Measurements from ENCODE around the gene AGAP1.

The AGAP1 gene

GRCh38 chr2:235679471-235679870, 185.6 kb downstream of the AGAP1 start:
- no peak for DNase-seq

DNA sequence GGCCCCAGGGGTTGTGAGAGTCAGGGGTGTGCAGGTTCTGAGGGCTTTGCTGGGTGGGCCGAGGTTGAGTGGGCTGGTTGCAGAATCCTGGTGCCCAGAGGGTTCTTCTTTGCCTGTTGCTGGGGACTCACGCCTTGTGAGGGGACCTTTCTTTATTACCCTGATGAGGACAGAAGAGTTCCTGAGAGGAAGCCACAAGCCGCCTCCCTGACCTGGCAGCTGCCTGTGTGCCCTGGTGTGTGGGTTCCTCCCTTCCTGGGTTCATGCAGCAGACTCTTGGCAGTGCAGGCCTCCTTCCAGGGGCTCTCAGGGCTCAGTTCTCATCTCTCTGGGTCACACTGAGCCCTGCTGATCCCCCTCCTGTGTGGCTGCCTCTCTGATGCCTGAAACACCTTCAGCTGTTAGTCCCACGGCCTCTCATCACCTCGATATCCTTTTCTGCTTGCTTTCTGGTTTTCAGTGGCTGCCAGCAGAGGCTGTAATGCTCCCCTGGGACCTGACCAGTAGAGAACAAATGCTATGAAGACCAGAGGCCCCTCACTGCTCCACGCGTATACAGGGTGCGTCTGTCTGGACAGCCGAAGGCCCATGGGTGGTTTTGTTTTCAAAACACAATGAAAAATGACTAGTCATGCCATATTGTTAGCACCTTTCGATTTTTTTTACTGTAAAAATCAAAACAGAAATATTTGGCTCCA, 191.3 kb downstream of the AGAP1 start:
- no peak for DNase-seq

DNA sequence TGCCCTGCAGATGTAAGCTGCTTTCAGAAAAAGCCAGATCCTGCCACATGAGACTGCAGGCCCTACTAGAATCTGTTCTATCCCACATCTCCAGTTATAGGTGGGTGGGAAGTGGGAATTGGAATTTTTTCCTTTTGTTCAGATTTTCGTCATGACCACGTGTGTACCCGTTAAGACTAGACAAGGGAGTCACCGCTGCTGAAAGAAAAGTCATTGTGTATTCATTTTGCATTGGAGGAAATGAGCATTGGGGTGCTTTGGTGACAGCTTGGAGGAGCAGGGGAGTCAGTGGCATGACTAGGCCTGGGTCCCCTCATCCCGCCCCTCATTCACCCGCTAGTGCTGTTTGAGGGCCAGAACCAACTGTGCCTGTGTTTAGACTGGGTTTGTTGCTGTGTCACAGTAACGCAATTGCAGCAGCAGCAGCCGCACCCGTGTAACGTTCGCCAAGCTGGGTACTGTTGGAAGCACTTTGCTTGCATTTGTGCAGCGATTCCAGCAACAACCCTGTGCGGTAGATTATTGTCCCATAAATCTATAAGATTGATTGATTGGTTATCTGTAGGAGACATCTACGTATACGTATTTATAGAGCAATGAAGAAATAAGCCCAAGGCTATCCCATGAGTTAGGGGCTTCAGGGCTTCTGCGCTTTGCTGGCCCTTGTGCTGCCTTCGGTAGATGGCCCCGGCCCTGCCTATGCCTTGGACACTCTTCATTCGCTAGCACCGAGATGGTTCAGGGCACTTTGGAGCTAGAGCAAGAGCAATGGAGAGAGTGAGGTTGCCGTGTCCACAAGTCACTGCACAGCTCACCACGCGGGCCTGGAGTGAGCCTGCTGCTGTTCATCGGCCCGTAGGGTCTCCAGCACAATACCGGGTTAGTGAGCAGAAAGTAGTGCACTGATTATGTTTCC, 194.9 kb downstream of the AGAP1 start:
- DNase-seq, result peak in 7 of 56 donors; percentile 9 to 40 (median 25)

- DNase-seq, result peak in 12 of 56 donors; percentile 18 to 67 (median 32)
Observed at GRCh38 chr2:235689427-235689853, 195.6 kb downstream of the AGAP1 start.

DNA sequence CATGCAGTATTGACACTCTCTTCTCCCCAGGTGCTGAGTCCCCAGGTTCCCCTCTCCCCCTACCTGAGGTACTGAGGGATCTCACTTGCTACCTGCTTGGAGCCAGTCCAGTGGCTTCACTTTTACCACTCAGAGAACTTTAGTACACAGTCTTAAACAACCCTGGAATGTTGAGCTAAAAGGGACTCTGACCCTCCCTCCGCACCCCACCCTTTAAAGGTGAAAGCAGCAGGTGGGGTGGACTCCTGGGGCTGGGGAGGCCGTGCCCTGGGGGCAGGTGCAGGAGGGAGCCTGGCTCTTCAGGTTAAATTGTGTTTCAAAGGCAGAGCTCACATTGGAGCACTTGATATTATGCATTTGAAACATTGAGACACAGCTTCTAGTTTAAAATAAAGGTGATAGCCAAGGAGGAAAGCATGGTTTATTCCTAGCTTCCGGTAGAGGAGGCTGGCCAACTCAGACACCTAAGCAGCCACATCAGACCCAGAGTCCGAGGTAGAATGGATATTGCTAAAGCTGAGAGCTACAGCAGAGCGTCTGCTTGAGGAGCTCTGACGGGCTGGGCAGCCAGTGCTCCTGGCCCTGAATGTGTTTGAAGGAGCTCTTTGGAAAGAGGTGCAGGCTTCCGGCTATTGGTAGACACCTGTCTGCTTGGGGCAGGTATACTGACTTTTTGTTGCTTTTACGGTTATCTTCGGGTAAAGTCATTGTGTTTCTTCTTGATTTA, 196.4 kb downstream of the AGAP1 start:
- DNase-seq, result no peak

- DNase-seq, result no peak
Observed at GRCh38 chr2:235690809-235691450, 197.1 kb downstream of the AGAP1 start.

GRCh38 chr2:235692076-235692475, 198.2 kb downstream of the AGAP1 start:
- DNase-seq, result no peak

GRCh38 chr2:235692671-235693171, 198.9 kb downstream of the AGAP1 start:
- DNase-seq, result no peak

DNA sequence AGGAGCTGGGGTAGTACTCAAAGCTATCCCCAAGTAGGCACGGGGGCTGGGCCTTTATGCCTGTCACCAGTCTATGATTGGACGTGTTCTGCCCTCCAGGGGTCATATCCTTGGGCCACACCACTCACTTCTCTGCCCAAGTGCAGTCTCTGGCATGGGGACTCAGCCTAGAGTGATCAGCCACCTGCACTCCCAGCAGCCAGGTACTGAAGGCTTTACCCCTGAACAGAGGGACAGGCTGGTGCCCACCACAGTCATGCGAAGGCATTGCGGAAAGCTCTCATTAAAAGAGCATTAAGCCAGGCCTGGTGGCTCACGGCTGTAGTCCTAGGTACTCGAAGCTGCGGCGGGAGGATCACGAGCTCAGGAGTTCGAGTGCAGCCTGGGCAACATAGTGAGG, 199.4 kb downstream of the AGAP1 start:
- no peak for DNase-seq

DNA sequence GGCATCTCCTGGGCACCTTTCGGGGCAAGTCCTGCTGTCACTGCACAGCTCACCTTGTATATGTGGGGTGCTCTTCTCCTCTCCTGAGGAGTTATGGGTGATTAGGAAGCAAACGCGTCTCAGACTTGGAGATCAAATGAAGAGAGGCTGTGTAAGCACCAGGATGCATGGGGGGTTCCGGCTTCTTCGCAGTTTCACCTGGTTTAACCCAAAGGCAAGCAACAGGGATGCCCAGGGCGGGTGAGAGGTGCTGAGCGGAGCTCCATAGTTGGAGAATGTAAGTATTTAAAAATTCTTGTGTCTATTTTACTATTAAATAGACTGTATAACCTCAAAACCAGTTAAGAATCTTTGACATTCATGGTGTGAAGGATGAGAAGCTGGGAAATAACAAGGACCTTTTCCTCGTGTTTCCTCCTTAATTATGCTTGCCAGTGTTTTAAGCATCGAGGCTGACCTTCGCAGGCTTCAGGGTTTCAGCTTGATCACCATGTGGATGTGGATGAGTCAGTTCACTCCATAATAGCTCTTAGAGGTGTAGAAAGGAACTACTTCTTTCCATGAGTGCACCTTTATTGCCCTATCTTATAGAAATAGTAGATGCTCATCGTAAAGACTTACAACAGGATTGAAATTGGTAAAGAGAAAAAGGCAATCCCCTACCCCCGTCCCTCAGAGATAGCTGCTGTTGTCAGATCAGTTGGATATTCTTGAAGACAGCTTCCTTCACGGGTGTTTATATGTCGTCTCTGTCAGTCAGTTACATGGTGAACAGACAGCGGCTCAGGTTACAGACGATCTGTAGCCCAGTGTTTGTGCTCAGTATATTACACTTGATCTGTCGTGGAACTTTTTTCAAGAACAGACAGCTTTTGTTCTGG, 201.1 kb downstream of the AGAP1 start:
- no peak for DNase-seq

GRCh38 chr2:235695602-235695895, 201.7 kb downstream of the AGAP1 start:
- no peak for DNase-seq

GRCh38 chr2:235697041-235697440, 203.2 kb downstream of the AGAP1 start:
- DNase-seq, result no peak

DNA sequence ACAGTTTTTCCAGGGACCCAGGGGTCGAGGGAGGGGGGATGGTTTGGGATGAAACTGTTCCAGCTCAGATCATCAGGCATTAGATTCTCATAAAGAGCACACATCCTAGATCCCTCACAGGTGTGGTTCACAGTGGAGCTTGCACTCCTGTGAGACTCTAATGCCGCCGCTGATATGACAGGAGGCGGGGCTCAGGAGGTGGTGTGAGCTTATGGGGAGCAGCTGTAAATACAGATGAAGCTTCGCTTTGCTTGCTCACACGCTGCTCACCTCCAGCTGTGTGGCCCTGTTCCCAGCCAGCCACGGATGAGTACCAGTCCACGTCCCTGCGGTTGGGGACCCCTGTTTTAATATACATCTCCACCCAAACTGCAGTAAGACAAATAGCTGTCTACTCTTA, 204.2 kb downstream of the AGAP1 start:
- no peak for DNase-seq

DNA sequence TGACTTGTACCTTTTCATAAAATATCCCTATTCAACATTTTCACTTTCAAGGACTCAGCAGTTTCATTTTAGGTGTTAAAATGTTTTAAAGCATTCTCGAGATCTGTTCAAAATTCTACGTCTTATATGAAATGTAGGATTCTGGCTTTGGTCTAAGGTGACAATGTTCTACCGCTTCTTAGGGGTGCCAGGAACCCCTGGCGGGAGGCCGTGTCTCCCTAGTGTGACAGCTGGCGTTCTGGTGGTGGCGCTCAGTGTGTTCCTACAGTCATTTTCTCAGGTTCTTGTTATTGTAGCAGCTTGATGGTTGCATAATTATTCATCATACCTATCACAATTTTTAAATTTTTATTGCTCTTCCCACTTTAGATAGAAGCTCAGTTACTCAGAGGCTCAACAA, 204.6 kb downstream of the AGAP1 start:
- peak in 1 of 56 donors; percentile 9 for DNase-seq

GRCh38 chr2:235699576-235699975, 205.7 kb downstream of the AGAP1 start:
- DNase-seq, result no peak

DNA sequence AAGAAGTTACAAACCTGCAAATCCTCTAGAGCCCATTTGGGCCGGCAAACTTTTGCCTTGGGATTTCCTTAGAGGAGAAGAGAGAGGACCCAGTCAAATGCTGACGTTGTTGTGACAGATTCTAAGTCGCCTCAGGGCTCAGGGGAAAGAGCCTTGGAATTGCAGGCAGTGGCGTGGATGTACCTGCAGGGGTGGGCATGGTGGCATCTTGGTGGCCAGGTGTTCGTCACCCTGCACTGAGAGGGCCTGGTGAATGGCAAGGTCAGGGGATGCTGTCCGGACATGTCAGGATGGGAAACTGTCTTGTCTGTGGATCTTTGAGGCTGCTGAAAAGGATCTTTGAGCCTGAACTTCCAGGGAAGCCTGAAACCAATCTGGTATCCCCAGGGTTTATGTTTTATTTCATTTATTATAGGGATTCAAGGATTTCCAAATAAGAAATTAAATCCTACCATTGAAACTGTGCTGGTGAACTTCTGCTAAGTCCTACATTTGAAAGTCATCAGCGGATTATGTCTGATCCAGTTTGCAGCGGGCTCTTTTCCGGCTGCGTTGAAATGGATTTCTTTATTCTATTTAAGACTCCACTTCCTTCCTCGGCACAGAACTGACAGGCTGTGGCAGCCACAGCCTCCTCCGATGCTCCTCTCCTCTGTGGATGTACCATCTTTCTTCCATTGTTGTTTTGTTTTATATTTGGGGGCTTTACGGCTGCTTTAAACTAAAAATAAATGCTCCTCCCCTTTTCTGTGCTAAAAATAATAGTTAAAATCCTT, 207.6 kb downstream of the AGAP1 start:
- no peak for DNase-seq

GRCh38 chr2:235702186-235702585, 208.3 kb downstream of the AGAP1 start:
- DNase-seq, result no peak

DNA sequence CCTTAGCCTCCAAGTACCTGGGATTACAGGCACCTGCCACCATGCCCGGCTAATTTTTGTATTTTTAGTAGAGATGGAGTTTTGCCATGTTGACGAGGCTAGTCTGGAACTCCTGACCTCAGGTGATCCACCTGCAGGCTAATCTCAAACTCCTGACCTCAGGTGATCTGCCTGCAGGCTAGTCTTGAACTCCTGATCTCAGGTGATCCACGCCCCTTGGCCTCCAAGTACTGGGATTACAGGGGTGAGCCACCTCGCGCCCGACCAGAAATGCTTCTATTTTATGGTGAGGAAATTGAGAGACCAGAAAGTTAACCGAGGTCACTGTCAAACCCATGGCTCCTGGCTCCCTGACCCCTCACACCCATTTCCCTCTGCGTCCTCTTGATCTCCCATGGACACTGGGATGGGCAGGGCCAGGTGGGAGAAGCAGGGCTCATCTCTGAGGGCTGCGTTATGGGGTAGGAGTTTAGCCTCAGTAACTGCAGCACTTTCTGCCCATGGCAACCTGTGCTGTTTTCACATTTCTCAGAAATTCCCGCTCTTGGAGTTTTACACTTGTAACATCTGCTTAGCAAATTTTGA, 210.0 kb downstream of the AGAP1 start:
- DNase-seq, result no peak

DNA sequence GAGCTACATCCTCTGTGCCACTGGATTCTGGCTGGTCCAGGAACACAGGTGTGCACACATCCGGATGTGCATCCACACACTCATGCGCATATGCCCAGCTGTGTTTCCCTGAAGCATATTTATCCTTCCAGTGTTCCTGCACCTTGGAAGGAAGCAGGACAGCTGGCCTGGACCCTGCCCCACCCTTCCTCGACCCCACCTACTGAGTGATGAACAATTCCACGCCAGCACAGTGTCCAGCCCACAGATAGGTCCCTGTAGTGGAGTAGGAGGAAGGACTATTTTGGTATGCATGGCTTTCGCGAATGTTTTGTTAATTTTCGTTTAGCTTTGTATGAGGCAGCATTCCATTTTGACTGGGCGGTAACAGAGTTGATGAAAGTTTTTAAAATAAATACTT, 211.5 kb downstream of the AGAP1 start:
- no peak for DNase-seq

Measured in nucleus accumbens (tissue), 56 donors.